Fibroblast of the aortic adventitia (primary cell): ENCODE results near the gene EIF4EBP3. TPM values are rescaled to one million over a fixed set of nuclear protein-coding genes. Genes with fewer than 3 reads are reported as not detected.

Source experiments
- DNase-seq: peaks from one replicate; pipeline ENCODE4 v3.0.0-alpha.2; 2010; ENCODE audit warnings: low read depth
- H3K4me3 ChIP-seq: 2 replicates; pipeline ENCODE4 v1.5.1; 2011; ENCODE audit warnings: low read depth, mild to moderate bottlenecking, control low read depth, low read length, moderate library complexity
- total RNA-seq: library from RNA; depleted of rRNA; stranded (reverse); fragments of >200 nt; gene quantifications from 2 replicates; pipeline ENCODE4 v1.2.3, GENCODE V29; 2012; ENCODE audit warnings: low replicate concordance
- TF ChIP-seq, protein P1 (sequence below): IDR thresholded peaks from 2 replicates; pipeline ENCODE4 v1.5.1; 2011; ENCODE audit warnings: mild to moderate bottlenecking, low read length, control low read depth, inconsistent platforms; ENCODE audit not compliant: insufficient read depth

Gene EIF4EBP3
- total RNA-seq, 1 donor: 4.7 TPM

DNA sequence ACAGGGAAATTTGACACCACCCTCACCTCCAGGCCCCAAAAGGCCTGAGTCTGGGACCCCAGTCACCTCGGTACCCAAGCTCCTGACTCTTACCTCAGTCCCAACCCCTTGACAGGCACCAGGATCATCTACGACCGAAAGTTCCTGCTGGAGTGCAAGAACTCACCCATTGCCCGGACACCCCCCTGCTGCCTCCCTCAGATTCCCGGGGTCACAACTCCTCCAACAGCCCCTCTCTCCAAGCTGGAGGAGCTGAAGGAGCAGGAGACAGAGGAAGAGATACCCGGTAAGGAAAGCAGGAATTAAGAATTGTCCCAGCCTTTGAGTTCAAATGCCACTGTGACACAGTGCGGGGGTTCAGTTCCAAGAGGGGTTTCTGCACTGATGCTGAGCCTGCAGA, 1.3 kb downstream of the EIF4EBP3 start:
- TF ChIP-seq, protein P1, sequence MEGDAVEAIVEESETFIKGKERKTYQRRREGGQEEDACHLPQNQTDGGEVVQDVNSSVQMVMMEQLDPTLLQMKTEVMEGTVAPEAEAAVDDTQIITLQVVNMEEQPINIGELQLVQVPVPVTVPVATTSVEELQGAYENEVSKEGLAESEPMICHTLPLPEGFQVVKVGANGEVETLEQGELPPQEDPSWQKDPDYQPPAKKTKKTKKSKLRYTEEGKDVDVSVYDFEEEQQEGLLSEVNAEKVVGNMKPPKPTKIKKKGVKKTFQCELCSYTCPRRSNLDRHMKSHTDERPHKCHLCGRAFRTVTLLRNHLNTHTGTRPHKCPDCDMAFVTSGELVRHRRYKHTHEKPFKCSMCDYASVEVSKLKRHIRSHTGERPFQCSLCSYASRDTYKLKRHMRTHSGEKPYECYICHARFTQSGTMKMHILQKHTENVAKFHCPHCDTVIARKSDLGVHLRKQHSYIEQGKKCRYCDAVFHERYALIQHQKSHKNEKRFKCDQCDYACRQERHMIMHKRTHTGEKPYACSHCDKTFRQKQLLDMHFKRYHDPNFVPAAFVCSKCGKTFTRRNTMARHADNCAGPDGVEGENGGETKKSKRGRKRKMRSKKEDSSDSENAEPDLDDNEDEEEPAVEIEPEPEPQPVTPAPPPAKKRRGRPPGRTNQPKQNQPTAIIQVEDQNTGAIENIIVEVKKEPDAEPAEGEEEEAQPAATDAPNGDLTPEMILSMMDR: no peak
- H3K4me3 ChIP-seq: peak overlapping the region; percentile 65

DNA sequence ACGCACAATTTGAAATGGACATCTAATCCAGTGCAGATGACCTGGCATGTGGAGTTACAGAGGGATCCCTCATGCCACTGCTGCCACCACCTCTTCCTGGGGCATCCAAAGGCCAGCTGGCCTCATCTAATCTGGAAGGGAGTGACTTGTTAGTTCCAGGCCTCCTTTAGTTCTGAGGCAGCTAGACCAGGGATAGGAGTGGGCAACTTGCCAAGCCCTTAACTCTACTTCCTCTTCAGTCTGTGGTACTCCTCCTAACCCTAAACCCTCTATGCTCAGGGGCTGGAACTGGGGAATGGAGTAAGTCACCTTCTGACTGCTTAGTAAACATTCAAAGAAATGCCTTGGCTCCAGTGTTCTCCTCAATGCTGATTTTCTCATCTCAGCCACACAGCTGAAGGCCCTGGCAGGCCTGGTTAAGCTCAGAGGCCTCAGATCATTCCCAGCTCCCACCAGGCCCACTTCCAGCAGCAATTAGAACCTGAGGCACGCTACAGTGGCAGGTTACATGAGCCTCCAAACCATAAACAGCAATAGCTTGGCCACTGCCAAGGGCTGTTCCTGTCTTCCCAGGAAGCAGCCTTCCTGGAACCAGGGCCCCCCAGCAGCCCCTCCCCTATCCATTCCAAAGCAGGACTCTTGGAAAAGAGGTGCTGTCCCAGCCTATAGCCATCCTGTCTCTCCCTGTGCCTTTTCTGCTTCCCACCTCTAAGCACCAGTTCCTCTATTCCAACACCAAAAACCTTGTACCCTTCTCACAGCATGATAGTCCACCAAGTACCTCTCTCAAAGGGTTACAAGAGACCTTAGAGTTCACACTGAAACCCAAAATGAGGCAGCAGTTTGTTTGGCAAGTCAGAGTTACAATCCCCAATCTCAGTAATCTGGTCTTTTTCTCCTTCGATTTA, 2.0 kb downstream of the EIF4EBP3 start:
- H3K4me3 ChIP-seq: no peak overlapping the region
- peak; percentile 73 for DNase-seq
- TF ChIP-seq, protein P1: no peak

More for the DNA sequence above, 1.3 kb downstream of the EIF4EBP3 start:
- DNase-seq: no peak

DNA sequence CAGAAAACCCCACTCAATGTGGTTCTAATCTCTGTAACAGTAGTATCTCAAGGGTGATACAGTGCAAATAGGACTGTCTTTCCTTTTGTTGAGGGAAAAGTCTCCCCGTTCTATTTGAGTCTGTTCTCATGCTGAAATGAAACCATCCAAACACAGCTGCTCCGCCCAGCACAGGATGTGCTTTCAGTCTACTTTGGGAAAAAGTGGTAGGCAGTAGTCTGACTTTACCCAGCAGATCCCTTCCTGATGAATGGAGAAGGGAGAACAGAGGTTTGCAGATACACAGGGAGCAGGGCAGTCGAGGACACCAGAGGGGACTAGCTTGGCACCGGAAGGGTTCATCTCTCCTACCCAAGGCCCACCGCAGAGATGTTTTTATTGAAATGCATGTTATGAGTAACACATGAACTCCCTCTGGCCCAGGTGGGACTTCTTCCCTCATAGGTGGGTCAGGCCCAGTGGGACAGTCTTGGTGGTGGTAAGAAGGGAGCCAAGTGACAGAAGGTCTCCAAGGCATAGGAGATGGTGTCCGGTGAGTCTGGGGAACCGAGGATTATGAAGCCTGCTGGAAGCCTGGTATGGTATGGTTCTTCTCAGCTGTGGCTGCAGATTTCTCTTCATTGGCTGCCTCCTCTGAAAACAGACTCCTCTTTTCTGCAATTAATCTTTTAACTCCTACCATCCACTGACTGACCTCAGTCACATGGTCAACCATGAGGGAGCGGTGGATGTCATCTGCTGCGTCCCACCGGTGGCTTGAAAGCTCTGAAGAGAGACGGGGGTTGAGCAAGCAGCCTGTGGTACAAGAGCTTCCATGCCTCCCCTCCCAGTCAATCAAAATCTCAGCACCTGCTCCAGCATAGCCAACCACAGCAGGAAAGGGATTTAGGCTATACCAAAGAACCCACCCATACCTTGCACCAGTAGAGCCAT, 3.0 kb downstream of the EIF4EBP3 start:
- DNase-seq: no peak
- TF ChIP-seq, protein P1: no peak
- no peak overlapping the region for H3K4me3 ChIP-seq

DNA sequence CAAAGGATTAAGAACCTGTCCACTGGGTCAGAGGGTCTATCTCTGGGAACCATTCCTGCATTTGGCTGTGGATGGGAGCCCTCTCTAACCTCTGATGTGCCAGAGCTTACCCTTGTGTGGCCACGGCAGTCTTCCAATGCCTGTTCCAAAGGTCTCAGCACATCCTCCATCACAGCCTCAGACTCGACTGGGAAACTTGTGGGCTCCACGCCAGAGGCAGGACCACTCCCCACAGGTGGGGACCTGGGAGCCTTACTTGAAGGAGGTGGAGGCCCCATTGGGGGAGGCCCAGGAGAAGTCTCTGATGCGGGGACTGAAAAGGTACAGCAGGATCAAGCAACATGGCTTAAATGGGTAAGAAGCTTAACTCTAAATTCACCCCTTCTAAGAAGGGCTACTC, 4.4 kb downstream of the EIF4EBP3 start:
- TF ChIP-seq, protein P1: no peak
- DNase-seq: no peak
- H3K4me3 ChIP-seq: no peak overlapping the region

- no peak for DNase-seq
- no peak overlapping the region for H3K4me3 ChIP-seq
- TF ChIP-seq, protein P1: no peak
Measured at GRCh38 chr5:140553657-140554056, 6.2 kb downstream of the EIF4EBP3 start.

DNA sequence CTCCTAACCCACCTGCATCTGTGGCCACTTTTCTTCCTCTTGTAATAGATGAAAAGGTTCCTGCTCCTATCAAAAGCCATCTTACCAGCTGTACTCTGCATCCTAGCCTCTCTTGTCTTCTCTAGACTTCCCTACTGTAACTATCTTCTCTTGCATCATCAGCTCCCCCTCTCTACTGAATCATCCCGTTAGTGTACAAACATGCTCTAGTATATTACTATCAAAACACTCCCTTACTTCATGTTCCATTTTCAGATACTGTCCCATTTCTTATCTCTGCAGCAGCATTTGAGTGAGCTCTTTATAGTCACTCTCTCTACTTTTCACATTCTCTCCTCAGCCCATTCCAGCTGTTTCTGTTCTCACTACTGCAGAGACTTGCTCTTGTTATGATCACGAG, 7.0 kb downstream of the EIF4EBP3 start:
- TF ChIP-seq, protein P1: no peak
- peak; percentile 58 for DNase-seq
- H3K4me3 ChIP-seq: no peak overlapping the region
